HG02623 (cell line): ENCODE data around the gene FAM110A.
"Not testable (repeated sequence)": the region's sequence is repeated elsewhere in the genome, so short reads cannot be mapped to it uniquely, and the experiment has no call there.

Experiments
- ATAC-seq: cut with Tn5 transposase; IDR thresholded peaks from one replicate; pipeline ENCODE4 v1.9.1; 2021; ENCODE audit warnings: moderate library complexity; ENCODE audit not compliant: unreplicated experiment

Gene FAM110A

DNA sequence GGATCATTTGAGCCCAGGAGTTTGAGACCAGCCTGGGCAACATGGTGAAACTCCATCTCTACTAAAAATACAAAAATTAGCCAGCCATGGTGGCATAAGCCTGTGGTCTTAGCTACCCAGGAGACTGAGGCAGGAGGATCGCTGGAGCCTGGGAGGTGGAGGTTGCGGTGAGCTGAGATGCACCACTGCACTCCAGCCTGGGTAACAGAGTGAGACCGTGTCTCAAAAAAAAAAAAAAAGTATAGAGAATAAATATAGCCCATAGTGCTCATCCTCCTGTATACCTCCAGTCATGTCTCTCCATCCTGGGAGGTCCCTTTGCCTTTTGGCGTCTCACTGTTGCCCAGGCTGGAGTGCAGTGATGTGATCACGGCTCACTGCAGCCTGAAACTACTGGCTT is 58.9 kb downstream of the FAM110A start:
- not testable (repeated sequence) for ATAC-seq
